ENCODE measurements around the gene GZMA. TPM values are rescaled to one million over a fixed set of nuclear protein-coding genes. Genes with fewer than 3 reads are reported as not detected.

Gene GZMA
- total and polyA plus RNA-seq, 4 donors, result 2.4 to 7.8 (median 5.3) TPM

- Histone ChIP-seq H3K9ac (ENCODE audit: insufficient read depth in 1 of 2, low read length in 2 of 2) (no peak overlapping the region), H3K27me3 (ENCODE audit: control insufficient read depth in 3 of 3, insufficient read depth in 3 of 3, low read length in 2 of 3) (no peaks in the 10 kb centered on the region), H3K9me3 (ENCODE audit: control insufficient read depth in 4 of 4, insufficient read depth in 3 of 4, low read length in 3 of 4) (peaks cover 0 to under 1% (median 0%) of the 10 kb centered on the region in 4 donors), H3K27ac (ENCODE audit: low read depth in 1 of 2, low read length in 1 of 2) (no peak overlapping the region), H3K36me3 (ENCODE audit: control insufficient read depth in 4 of 4, insufficient read depth in 4 of 4, low read length in 4 of 4) (no peaks in the 10 kb centered on the region), H3K4me3 (no peak overlapping the region), H3K4me1 (ENCODE audit: control insufficient read depth in 5 of 5, insufficient read depth in 5 of 5, low read length in 5 of 5) (no peaks in the 10 kb centered on the region)
- DNase-seq, result no peak
- TF ChIP-seq CTCF (IDR thresholded peaks at IDR 0.05; ENCODE audit: control extremely low read depth, extremely low read depth), result no peak
- 85 to 91% methylated on average over 3 of the region's 3 CpGs for WGBS, 2 donors
- ATAC-seq (ENCODE audit: insufficient read depth, low FRiP score), result no peak
Measured at GRCh38 chr5:55136521-55136920, 34.1 kb downstream of the GZMA start.

- Histone ChIP-seq H3K4me1 (ENCODE audit: control insufficient read depth in 5 of 5, insufficient read depth in 5 of 5, low read length in 5 of 5) (no peaks in the 10 kb centered on the region), H3K9me3 (ENCODE audit: control insufficient read depth in 4 of 4, insufficient read depth in 3 of 4, low read length in 3 of 4) (no peaks in the 10 kb centered on the region), H3K36me3 (ENCODE audit: control insufficient read depth in 4 of 4, insufficient read depth in 4 of 4, low read length in 4 of 4) (no peaks in the 10 kb centered on the region), H3K9ac (ENCODE audit: insufficient read depth in 1 of 2, low read length in 2 of 2) (no peak overlapping the region), H3K4me3 (no peak overlapping the region), H3K27me3 (ENCODE audit: control insufficient read depth in 3 of 3, insufficient read depth in 3 of 3, low read length in 2 of 3) (peaks cover 0 to 2% (median 0%) of the 10 kb centered on the region in 3 donors), H3K27ac (ENCODE audit: low read depth in 1 of 2, low read length in 1 of 2) (no peak overlapping the region)
- no peak for DNase-seq
- ATAC-seq (ENCODE audit: insufficient read depth, low FRiP score), result no peak
- 73 to 90% methylated on average over 9 of the region's 9 CpGs for WGBS, 2 donors
- no peak for TF ChIP-seq CTCF (IDR thresholded peaks at IDR 0.05; ENCODE audit: control extremely low read depth, extremely low read depth)
Measured at GRCh38 chr5:55140908-55141665, 38.6 kb downstream of the GZMA start.

GRCh38 chr5:55141945-55142690 lies 39.7 kb downstream of the GZMA start:
- peaks cover 0 to 2% (median 0%) of the 10 kb centered on the region in 3 donors for H3K27me3 ChIP-seq (ENCODE audit: control insufficient read depth in 3 of 3, insufficient read depth in 3 of 3, low read length in 2 of 3)
- no peak for DNase-seq
- H3K9me3 ChIP-seq (ENCODE audit: control insufficient read depth in 4 of 4, insufficient read depth in 3 of 4, low read length in 3 of 4), result no peaks in the 10 kb centered on the region
- 91 to 96% methylated on average over 9 of the region's 9 CpGs for WGBS, 2 donors
- no peak for TF ChIP-seq CTCF (IDR thresholded peaks at IDR 0.05; ENCODE audit: control extremely low read depth, extremely low read depth)
- H3K36me3 ChIP-seq (ENCODE audit: control insufficient read depth in 4 of 4, insufficient read depth in 4 of 4, low read length in 4 of 4), result no peaks in the 10 kb centered on the region
- no peak for ATAC-seq (ENCODE audit: insufficient read depth, low FRiP score)
- no peak overlapping the region for H3K27ac ChIP-seq (ENCODE audit: low read depth in 1 of 2, low read length in 1 of 2)
- H3K9ac ChIP-seq (ENCODE audit: insufficient read depth in 1 of 2, low read length in 2 of 2), result no peak overlapping the region
- no peaks in the 10 kb centered on the region for H3K4me1 ChIP-seq (ENCODE audit: control insufficient read depth in 5 of 5, insufficient read depth in 5 of 5, low read length in 5 of 5)
- H3K4me3 ChIP-seq, result no peak overlapping the region

Measured in lung (tissue), 12 donors.